Mucosa of descending colon (tissue), 3 donors: ENCODE measurements around the gene ASMTL. TPM values are rescaled to one million over a fixed set of nuclear protein-coding genes. Genes with fewer than 3 reads are reported as not detected.
A peak's percentile ranks its signal among the peaks of the same experiment; 100 is the strongest.
"Not testable (repeated sequence)": the region's sequence is repeated elsewhere in the genome, so short reads cannot be mapped to it uniquely, and the experiment has no call there.

Source experiments
- ATAC-seq: fragments of 200-7000 bp; cut with Tn5 transposase; one replicate; pipeline ENCODE4 v1.9.1; 2020; ENCODE audit warnings: mild to moderate bottlenecking, moderate library complexity
- DNase-seq, 3 donors: peaks; one replicate each; pipeline ENCODE4 v3.0.0-alpha.2; 2020
- H3K36me3 ChIP-seq: fragments of 200-600 bp; one replicate; pipeline ENCODE4 v1.8.0; 2021; ENCODE audit warnings: low read depth, mild to moderate bottlenecking
- H3K4me1 ChIP-seq: fragments of 200-600 bp; one replicate; pipeline ENCODE4 v1.8.0; 2021; ENCODE audit warnings: low read depth, mild to moderate bottlenecking
- H3K4me3 ChIP-seq: fragments of 200-600 bp; one replicate; pipeline ENCODE4 v1.8.0; 2021; ENCODE audit warnings: mild to moderate bottlenecking
- H3K9me3 ChIP-seq: fragments of 200-600 bp; one replicate; pipeline ENCODE4 v1.8.0; 2021; ENCODE audit warnings: mild to moderate bottlenecking
- CTCF ChIP-seq: fragments of 200-600 bp; IDR thresholded peaks from one replicate; pipeline ENCODE4 v1.8.0; 2022; ENCODE audit warnings: antibody characterized with exemption, mild to moderate bottlenecking
- intact Hi-C, 2 donors: fragments of 100-400 bp; cut with DNase I in 1 of 2; cut with micrococcal nuclease in 1 of 2; formaldehyde crosslinking; loops; one replicate each; pipeline versions ENCODE4 v1.11.0 to v1.11.1; 2022; cut with DNase I, micrococcal nuclease
- total RNA-seq, 3 donors: library from RNA; stranded (reverse); fragmentation: NEBNext Ultra II Directional in 2 of 3; extraction: Animal tissue kit (Norgen Biotek cat#: 25700) in 2 of 3; gene quantifications; one replicate each; pipeline versions ENCODE4 v1.2.1 to v1.2.4, GENCODE V29; 2021 to 2023
- donor health status: DM: no; HTN: no; CAD: no; lungs with moderate emphysema.
- donor health status: DM: no; HTN: no; CAD: no.
- donor health status: DM: no; HTN: yes; CAD: no.

Gene ASMTL
- total RNA-seq, 3 donors from 2014 or later: 15.6 to 32.0 (median 18.8) TPM

- no peak for TF ChIP-seq CTCF
- H3K4me1 ChIP-seq: peaks cover 9% of the 10 kb centered on the region
- no peak overlapping the region for H3K4me3 ChIP-seq
- no peaks in the 10 kb centered on the region for H3K36me3 ChIP-seq
- intact Hi-C loops: no loop called here
- no peak for ATAC-seq
- DNase-seq: peak in 2 of 3 donors; percentile 24 to 47
- no peaks in the 10 kb centered on the region for H3K9me3 ChIP-seq
Observed at GRCh38 chrX:1450361-1451161, 2.1 kb downstream of the ASMTL start.

DNA sequence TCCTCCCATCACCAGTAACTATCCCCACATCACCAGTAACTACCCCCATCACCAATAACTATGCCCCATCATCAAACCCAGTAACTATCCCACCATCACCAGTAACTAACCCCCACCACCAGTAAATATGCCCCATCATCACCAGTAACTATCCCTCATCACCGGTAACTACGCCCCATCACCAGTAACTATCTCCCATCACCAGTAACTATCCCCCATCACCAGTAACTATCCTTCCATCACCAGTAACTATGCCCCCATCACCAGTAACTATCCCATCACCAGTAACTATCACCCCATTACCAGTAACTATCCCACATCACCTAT lies 2.9 kb downstream of the ASMTL start:
- intact Hi-C loops: no loop called here
- no peak for TF ChIP-seq CTCF
- no peak for ATAC-seq

DNA sequence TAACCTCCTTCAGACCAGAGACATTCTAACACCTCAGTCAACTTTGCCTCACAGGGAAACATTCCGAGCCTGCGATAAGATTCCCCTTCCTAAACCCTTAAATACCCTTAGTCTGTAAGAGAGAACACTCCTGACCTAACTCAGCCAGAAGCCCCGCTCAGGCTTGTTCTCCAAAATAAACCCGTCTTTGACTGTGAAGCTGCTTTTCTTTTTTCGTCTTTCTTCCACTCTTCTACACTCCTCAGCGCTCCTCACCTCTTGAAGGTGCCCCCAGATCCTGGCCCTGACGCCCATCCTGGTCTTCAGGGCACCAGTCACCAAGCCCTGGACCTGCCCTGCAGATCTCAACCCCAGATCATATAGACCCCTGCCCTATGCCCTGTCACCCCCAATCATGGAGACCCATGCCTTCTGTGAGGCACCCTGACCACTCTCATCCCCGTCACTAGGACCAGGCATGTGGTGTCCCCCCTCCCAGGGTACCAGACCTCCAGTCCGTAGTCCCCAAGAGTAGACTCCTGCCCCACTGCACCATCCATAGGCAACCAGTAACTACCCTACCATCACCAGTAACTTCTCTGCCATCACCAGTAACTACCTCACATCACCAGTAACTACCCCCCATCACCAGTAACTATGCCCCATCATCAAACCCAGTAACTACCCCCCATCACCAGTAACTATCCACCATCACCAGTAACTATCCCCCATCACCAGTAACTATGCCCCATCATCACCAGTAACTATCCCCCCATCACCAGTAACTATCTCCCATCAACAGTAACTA lies 3.5 kb downstream of the ASMTL start:
- Histone ChIP-seq H3K4me3 (no peak overlapping the region), H3K4me1 (peaks cover 9% of the 10 kb centered on the region), H3K36me3 (no peaks in the 10 kb centered on the region), H3K9me3 (peaks cover 2% of the 10 kb centered on the region)
- intact Hi-C loops: no loop called here
- DNase-seq: peak; percentile 1 to 27 (median 1)
- TF ChIP-seq CTCF: no peak
- ATAC-seq: no peak

More for the DNA sequence above, 2.9 kb downstream of the ASMTL start:
- no peak for DNase-seq
- Histone ChIP-seq H3K36me3 (no peaks in the 10 kb centered on the region), H3K4me3 (no peak overlapping the region), H3K9me3 (no peaks in the 10 kb centered on the region), H3K4me1 (peaks cover 9% of the 10 kb centered on the region)

GRCh38 chrX:1448573-1449001 lies 4.1 kb downstream of the ASMTL start:
- ATAC-seq, intact Hi-C loops, H3K9me3 ChIP-seq, H3K36me3 ChIP-seq, H3K4me3 ChIP-seq, H3K4me1 ChIP-seq: not testable (repeated sequence)
- DNase-seq: peak in 2 of 3 donors; percentile 0 to 5

GRCh38 chrX:1447969-1448572 lies 4.6 kb downstream of the ASMTL start:
- peak in 1 of 3 donors; percentile 8 for DNase-seq

DNA sequence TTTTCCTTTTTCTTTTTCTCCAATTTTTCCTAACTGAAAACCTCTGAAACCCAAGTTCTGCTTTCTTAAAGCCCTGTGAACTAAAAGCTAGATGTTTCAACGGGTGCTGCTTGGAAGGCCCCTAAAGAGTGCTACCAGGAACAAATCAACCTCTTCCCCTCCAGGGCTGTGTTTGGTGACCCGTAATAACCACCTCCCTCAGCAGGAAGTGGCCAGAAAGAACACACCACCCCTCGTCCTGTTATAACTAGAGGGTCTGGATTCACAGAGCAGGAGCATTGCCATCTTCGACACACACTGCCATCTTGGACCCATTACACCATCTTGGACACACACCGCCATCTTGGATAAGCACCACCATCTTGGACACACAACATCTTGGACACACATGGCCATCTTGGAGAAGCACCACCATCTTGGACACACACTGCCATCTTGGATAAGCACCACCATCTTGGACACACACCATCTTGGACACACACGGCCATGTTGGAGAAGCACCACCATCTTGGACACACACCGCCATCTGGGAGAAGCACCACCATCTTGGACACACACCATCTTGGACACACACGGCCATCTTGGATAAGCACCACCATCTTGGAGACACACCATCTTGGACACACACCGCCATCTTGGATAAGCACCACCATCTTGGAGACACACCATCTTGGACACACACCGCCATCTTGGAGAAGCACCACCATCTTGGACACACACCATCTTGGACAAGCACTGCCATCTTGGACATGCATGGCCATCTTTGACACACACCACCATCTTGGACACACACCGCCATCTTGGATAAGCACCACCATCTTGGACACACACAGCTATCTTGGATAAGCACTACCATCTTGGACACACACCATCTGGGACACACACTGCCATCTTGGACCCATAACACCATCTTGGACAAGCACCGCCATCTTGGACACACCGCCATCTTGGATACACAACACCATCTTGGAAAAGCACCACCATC lies 5.4 kb downstream of the ASMTL start:
- H3K4me1 ChIP-seq, intact Hi-C loops, H3K4me3 ChIP-seq, H3K9me3 ChIP-seq, ATAC-seq, H3K36me3 ChIP-seq: not testable (repeated sequence)
- peak in 2 of 3 donors; percentile 4 to 10 for DNase-seq

More at GRCh38 chrX:1447969-1448572, 4.6 kb downstream of the ASMTL start:
- H3K4me1 ChIP-seq, H3K36me3 ChIP-seq, intact Hi-C loops, H3K9me3 ChIP-seq, H3K4me3 ChIP-seq, ATAC-seq: not testable (repeated sequence)
